DMS53 treated with DMSO at 0.1 percent for 48 hours (cell line): ENCODE results near the gene METTL5.
"Not testable (repeated sequence)": the region's sequence is repeated elsewhere in the genome, so short reads cannot be mapped to it uniquely, and the experiment has no call there.

Experiments used
- DNase-seq: peaks from one replicate; lab custom pipeline; 2025; ENCODE audit not compliant: unreplicated experiment; lab: John Stamatoyannopoulos, UW

Gene METTL5

GRCh38 chr2:169834401-169834800 is 9.7 kb upstream of the METTL5 start:
- no peak for DNase-seq

GRCh38 chr2:169828141-169828811 is 3.6 kb upstream of the METTL5 start:
- DNase-seq = peak; percentile 23

GRCh38 chr2:169827272-169828140 is 2.8 kb upstream of the METTL5 start, which contains the start of gene UBR3:
Gene UBR3, plus strand, starts transcription at chr2:169827454. Its CDS starts 54 bp downstream, at chr2:169827508.
- DNase-seq = peak; percentile 88

- no peak for DNase-seq
Measured at GRCh38 chr2:169823996-169824372, 721 bp downstream of the METTL5 start.

GRCh38 chr2:169822785-169823392 is 1.8 kb downstream of the METTL5 start:
- no peak for DNase-seq

- DNase-seq = no peak
Measured at GRCh38 chr2:169822036-169822435, 2.7 kb downstream of the METTL5 start.

GRCh38 chr2:169820101-169820500 is 4.6 kb downstream of the METTL5 start:
- DNase-seq = not testable (repeated sequence)

GRCh38 chr2:169819106-169819505 is 5.6 kb downstream of the METTL5 start:
- DNase-seq = no peak

GRCh38 chr2:169818241-169818640 is 6.5 kb downstream of the METTL5 start:
- no peak for DNase-seq

GRCh38 chr2:169817369-169817768 is 7.3 kb downstream of the METTL5 start:
- DNase-seq = not testable (repeated sequence)

GRCh38 chr2:169816961-169817360 is 7.7 kb downstream of the METTL5 start:
- DNase-seq = not testable (repeated sequence)

- no peak for DNase-seq
Measured at GRCh38 chr2:169815849-169816248, 8.9 kb downstream of the METTL5 start.

GRCh38 chr2:169808221-169808620 is 16.5 kb downstream of the METTL5 start:
- no peak for DNase-seq

GRCh38 chr2:169806586-169806985 is 18.1 kb downstream of the METTL5 start:
- DNase-seq = no peak

- no peak for DNase-seq
Measured at GRCh38 chr2:169803480-169803879, 21.2 kb downstream of the METTL5 start.

- DNase-seq = peak; percentile 96
Measured at GRCh38 chr2:169798718-169799592, 25.8 kb downstream of the METTL5 start, which contains the start of gene SSB. Gene SSB, plus strand, starts transcription at chr2:169798871. Its CDS starts 2,090 bp downstream, at chr2:169800961.

- no peak for DNase-seq
Measured at GRCh38 chr2:169798397-169798717, 26.3 kb downstream of the METTL5 start.

GRCh38 chr2:169797601-169798000 is 27.1 kb downstream of the METTL5 start:
- no peak for DNase-seq

GRCh38 chr2:169796441-169796840 is 28.3 kb downstream of the METTL5 start:
- no peak for DNase-seq

- DNase-seq = no peak
Measured at GRCh38 chr2:169795181-169795580, 29.5 kb downstream of the METTL5 start.

- no peak for DNase-seq
Measured at GRCh38 chr2:169790581-169790980, 34.1 kb downstream of the METTL5 start.
